SIG-M5 treated with dmso at 0.1 percent for 504 hours (cell line): ENCODE data around the gene PTPRM.

Experiments used
- DNase-seq: peaks from one replicate; lab custom pipeline; 2025; ENCODE audit not compliant: unreplicated experiment; lab: John Stamatoyannopoulos, UW

Gene PTPRM

DNA sequence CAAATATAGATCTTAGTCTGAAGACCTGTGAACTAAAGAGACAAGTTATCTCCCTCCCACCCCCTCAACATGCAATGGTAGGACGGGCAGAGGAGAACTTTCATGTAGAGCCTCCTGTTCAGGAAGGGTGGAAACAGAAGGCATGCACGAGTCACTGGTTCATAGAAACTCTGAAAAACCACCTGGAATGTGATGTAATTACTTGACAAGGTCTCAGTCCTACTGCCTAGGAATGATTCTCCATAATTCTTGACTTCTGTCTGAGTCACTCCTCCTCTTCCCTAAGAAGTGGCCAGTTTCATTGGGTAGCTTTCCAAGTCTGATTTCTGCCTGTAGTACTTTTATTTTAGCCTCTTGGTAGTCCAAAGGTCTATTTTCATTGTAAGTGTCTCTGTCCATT lies 277.3 kb downstream of the PTPRM start:
- DNase-seq, result no peak

- DNase-seq, result no peak
These were observed 279.2 kb downstream of the PTPRM start for GRCh38 chr18:7846335-7846734.

DNA sequence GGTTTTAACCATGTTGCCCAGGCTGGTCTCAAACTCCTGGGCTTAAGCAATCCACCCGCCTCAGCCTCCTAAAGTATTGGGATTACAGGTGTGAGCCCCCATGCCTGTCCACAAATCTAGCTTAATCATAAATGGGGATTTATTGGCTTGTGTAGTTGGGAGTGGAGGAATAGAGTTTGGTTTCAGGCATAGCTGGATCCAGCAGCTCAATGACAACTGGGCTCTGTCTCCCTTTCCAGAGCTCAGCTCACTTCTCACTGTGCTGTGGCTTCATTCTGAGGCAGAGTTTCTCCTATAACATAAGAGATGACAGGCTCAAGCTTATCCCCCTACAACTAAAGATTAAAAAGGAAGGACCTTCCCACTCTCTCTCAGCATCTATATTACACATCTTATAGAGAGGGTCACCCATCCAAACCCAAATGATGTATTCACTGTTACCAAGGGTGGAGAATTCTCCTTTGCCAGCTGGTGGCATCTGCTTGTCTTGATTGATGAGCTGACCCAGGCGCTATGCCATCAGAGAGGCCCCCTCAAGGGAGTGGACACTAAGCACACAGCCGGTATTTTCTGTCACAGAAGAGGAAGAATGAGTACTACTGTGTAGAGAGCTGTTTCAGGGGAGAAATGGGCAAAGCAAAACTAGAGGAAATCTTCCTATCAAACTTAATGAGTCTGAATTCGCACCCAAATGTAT lies 280.4 kb downstream of the PTPRM start:
- DNase-seq, result no peak

GRCh38 chr18:7848054-7848412 lies 280.9 kb downstream of the PTPRM start:
- no peak for DNase-seq

DNA sequence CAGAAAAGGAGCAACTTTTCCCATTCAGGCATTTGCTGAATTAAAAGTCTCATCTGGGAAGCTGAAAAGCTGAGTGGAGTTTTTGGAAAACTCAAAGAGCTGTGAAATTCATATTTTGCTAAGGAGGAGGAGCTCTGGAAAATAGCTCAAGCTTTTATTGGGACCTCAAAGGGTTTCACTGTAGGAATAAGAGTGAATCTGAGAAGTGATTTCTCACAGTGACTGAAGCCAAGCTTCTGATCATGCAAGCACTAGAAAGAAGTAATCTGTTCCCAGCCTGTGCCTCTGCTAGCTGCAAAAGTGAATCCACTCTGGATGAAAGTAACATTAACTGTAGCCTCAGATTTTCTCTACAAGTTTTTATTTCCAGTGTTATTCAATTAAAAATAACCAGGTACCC lies 283.3 kb downstream of the PTPRM start:
- no peak for DNase-seq

DNA sequence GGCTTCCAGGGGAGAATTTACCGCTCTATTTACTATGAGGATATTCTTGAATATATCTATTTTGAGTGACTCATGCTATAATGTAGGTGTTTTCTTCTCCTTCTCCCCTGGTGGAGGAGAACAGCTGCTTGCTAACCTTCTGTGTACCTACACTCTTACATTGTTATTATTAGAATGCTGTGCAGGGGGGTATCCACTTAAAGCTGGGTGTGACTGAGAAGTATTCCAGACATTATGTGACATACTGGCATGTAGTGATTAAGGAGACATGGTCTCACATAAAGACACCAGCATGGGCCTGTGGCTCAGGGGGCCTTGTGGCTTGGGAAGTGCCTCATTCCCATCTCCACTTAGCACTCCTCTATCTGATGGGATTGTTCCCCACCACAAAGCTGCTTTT lies 287.9 kb downstream of the PTPRM start:
- no peak for DNase-seq

DNA sequence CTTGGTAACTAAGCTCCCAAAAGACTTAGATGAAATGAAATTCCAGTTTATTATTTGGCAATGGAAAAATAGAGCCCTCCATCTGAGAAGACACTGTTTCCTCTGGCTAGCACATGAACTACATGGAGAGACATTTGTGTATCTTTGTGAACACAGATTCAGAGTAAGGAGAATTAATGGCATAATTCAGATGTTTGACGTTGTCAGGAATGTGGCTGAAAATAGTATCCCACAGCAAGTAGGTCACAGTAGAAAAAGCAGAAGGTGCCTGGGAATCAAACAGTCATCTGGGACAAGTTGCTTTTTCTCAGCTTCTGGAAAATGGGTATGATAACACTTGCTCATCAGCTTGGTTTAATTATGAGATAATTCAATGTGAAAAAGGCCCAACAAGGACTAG lies 288.6 kb downstream of the PTPRM start:
- no peak for DNase-seq

GRCh38 chr18:7856116-7856515 lies 289.0 kb downstream of the PTPRM start:
- no peak for DNase-seq

GRCh38 chr18:7856733-7857132 lies 289.6 kb downstream of the PTPRM start:
- no peak for DNase-seq

DNA sequence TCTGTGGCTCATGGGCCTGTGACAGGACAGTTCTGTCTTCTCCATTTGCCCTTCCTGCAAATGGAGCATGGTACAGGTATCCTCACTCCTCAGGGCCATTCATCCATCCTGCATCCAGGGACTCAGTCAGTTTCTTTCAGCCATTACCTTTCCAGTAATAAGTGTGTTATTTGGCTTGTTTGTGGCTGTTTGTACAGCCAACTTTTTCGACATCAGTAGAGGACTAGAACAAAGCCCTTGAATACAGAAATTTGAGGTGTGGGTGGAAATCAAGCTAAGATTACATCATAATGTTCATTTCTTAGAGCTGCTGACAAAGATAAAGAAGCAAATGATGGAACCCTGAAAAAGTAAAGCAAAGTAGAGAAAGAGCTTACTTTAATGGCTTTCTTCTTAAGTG lies 290.4 kb downstream of the PTPRM start:
- DNase-seq, result no peak

DNA sequence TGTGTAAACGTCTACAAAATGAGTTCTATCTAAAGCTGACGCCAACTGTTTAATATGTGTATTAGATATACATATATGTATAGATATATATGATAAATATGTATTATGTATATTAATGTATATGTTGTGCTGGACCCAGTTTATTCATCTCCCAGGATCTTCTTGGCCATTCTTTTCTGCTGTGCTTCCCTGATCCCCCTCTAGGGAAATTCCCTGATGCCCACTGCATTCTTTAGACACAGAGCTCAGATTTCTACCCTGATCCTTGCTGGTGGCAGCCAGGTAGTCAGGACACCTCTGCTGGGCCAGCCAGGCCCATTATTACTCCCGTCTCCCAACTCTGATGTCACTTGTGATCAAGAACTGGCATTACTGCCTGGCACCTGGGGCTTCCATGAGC lies 292.0 kb downstream of the PTPRM start:
- DNase-seq, result no peak

GRCh38 chr18:7870266-7870665 lies 303.1 kb downstream of the PTPRM start:
- no peak for DNase-seq

- no peak for DNase-seq
These were observed 303.7 kb downstream of the PTPRM start for GRCh38 chr18:7870855-7871254.

- no peak for DNase-seq
These were observed 304.7 kb downstream of the PTPRM start for GRCh38 chr18:7871560-7872456.

DNA sequence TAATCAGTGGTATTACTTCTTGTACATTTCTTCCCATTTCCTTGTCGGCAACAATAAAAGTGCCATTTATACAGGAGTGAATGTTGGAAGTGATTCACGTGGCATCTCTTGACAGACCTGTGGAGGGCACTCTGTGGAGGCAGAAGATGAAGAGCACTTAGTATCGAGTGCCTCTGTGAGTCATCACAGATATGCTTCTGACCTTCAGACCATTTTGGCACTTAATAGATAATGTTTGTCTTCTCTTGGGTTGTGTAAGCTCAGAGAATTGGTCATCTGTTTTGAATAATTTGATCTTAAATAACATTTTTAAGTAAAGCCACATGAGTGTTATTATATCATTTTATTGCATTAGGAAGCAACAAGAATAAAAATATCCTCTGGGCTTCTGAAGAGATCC lies 305.5 kb downstream of the PTPRM start:
- DNase-seq, result no peak

DNA sequence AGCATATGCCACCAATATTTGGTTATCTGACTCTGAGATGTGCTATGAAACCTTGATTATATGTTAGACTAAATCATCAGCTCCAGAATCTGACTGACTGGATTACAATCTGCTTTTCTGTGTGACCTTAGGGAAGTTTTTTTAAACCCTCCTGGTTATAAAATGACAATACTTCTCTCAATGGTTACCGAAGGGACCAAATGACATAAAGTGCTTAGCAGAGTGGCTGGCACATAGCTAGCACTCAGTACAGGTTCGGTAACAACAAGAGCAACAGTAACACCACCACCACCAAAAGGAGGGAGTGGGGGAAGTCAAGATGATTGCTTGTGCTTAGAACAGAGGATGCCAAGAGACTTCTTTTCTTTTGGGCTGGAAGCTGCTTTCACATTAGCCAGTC lies 306.2 kb downstream of the PTPRM start:
- DNase-seq, result no peak

- no peak for DNase-seq
These were observed 309.4 kb downstream of the PTPRM start for GRCh38 chr18:7876354-7877104.

DNA sequence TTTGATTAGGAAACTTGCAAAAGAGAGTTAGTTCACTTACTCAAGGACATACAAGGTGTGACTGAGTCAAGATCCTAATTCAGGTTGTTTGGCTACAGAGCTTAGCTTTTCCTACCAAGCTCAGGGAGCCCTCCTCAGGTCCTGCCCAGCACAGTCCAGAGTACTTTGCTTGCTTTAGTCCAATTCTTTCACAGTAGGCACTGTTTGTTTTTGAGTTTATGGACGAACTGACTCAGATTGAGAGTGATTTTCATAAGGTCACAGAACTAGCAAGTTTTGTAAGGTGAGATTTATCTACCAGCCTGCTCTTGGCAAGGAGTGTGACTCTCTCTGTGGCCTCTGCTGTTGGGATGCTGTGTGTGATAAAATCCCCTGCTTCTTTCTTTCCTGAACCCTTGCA lies 310.5 kb downstream of the PTPRM start:
- no peak for DNase-seq

GRCh38 chr18:7878265-7879211 lies 311.4 kb downstream of the PTPRM start:
- DNase-seq, result no peak

DNA sequence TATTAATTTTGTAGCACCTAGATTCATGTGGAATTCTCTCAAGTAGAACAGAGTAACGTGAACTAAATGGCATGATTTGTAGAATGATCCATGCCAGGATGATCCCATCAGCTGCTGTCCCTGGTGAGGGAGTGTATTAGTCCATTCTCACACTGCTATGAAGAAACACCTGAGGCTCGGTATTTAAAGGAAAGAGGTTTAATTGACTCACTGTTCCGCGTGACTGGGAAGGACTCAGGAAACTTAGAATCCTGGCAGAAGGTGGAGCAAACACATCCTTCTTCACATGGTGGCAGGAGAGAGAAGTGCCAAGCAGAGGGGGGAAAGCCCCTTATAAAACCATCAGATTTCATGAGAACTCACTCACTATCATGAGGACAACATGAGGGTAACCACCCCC lies 312.6 kb downstream of the PTPRM start:
- DNase-seq, result no peak

DNA sequence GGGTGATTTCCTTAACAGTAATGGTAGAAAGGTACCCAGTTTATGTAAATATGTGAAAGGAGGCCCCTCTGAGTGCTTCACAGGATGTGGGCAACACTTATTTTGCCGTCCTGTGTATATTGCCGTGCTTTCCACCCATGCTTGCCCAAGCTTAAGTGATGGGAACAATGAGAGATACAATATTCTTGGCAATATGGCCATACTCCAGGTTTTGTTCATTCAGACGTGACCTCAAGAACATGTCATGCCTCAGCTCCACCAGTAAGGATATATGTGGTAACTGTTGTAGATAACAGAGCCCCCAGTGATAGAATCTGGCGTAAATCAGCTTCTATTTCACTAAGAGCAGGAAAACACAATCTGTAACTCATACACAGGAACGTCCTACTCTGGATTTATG lies 318.7 kb downstream of the PTPRM start:
- DNase-seq, result no peak
